OCI-LY3 (cell line): ENCODE results near the gene DPP6.

Experiments used
- EZH2phosphoT487 ChIP-seq: fragments of 200-600 bp; shearing (Covaris generic); IDR thresholded peaks from 2 replicates; pipeline ENCODE4 v1.6.1; 2018; ENCODE audit warnings: antibody characterized with exemption, mixed run types, low read depth
- TF ChIP-seq, protein P1 (sequence below): fragments of 200-600, 300-600 bp; sonication (generic); IDR thresholded peaks from 2 replicates; pipeline ENCODE4 v1.5.1; 2014; ENCODE audit warnings: antibody characterized with exemption, low read length, low read depth

DNA sequence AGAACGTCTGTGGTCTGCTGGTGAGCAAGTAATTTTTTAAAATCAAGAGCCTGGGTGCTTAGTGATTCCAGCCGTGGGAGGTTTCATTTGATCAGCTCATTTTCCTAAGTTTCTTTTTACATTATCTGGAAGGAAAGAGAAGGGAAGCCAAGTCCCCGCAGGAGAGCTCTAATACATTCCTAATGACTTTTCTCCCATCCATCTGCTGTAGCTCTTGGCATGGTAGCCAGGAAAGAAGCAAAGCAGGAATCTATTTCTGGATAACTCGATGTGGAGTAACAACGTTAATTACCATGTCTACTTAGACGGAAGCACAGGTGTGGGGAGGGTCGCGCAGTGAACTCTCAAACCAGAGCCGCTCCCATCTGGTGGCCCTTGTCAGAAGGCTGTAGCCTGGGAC, 828.8 kb downstream of the DPP6 start:
- TF ChIP-seq, protein P1, sequence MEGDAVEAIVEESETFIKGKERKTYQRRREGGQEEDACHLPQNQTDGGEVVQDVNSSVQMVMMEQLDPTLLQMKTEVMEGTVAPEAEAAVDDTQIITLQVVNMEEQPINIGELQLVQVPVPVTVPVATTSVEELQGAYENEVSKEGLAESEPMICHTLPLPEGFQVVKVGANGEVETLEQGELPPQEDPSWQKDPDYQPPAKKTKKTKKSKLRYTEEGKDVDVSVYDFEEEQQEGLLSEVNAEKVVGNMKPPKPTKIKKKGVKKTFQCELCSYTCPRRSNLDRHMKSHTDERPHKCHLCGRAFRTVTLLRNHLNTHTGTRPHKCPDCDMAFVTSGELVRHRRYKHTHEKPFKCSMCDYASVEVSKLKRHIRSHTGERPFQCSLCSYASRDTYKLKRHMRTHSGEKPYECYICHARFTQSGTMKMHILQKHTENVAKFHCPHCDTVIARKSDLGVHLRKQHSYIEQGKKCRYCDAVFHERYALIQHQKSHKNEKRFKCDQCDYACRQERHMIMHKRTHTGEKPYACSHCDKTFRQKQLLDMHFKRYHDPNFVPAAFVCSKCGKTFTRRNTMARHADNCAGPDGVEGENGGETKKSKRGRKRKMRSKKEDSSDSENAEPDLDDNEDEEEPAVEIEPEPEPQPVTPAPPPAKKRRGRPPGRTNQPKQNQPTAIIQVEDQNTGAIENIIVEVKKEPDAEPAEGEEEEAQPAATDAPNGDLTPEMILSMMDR, result no peak
- no peak for TF ChIP-seq EZH2phosphoT487
